HG02981 (cell line): ENCODE data around the gene ASPDH.

ENCODE experiments used
- ATAC-seq: cut with Tn5 transposase; IDR thresholded peaks from one replicate; pipeline ENCODE4 v1.9.1; 2021; ENCODE audit warnings: mild to moderate bottlenecking, moderate library complexity; ENCODE audit not compliant: unreplicated experiment

The ASPDH gene

DNA sequence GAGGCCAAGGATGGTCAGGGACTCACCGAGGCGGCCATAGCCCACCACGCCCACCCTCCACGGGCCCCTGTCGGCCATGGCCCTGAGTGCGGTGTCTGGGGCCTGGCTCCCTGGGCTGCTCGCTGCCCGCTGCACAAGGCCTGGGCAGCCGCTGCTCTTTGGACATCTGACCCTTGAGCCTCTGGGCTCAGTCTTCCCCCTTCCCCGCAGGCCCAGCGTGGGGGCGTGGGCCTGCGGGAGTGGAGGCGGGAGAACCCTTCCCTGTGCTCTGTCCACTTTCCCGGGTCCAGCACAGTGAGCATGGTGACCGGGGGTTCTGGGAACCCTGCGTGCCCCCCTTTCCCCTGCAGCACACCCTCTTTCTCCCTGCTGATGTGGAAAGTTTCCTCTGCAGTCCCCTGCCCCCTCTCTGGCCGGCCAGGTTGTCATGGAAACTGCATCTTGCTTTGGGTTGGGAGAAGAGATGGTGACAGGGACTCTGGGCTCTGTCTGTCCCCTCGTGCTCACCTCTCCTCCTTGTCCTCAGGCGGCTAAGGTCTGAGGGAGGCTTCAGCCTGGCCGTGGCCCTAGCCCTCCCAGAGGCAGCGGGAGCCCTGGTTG lies at the start of gene ASPDH:
ASPDH (minus strand) TSS at position 168 of the 600 bp plus-strand sequence; CDS start at position 78, 90 bp downstream.
- no peak for ATAC-seq

DNA sequence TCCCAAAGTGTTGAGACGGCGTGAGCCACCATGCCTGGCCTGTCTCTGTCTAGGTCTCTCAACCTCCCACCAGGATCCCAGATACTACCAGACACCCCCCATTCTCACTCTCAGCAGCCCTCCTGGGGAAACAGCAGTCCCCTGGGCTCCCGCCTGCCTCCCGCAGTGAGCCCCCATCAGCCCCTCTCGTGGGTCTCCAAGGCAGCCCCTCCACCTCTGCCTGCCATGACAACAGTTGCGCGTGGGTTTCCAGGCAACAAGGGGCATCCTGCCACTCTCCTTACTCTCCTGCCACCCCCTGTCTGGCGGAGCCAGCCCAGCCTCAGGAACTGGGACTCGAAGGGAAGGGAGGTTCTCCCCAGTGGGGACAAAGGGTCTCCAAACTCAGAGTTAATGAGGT lies 49.3 kb upstream of the ASPDH start:
- ATAC-seq: no peak

- ATAC-seq: no peak
Observed at GRCh38 chr19:50562329-50562728, 48.6 kb upstream of the ASPDH start.

DNA sequence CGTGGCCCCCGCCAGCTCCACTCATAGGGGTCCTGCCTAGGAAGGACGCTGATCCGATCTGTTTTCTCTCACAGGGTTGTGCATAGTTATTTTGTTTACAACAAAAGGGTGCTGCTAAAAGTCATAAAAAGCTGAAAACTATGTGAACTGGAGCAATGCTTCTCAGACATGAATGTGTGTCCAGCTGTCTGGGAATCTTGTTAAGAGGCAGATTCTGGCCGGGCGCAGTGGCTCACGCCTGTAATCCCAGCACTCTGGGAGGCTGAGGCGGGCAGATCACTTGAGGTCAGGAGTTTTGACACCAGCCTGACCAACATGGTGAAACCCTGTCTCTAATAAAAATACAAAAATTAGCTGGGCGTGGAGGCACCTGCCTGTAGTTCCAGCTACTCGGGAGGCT lies 45.9 kb upstream of the ASPDH start:
- no peak for ATAC-seq

GRCh38 chr19:50558449-50558848 lies 44.7 kb upstream of the ASPDH start:
- no peak for ATAC-seq

DNA sequence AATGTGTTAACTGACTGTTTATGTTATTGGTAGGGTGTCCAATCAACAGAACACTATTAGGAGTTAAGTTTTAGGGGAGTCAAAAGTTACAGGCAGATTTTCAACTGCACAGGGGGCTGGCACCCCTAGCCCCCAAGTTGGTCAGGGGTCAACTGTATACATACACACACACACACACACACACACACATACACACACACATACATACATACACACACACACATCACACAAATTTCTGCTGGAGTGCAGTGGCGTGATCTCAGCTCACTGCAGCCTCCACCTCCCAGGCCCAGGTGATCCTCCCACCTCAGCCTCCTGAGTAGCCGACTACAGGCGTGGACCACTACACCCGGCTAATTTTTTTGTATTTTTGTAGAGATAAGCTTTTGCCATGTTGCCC lies 44.3 kb upstream of the ASPDH start:
- no peak for ATAC-seq

DNA sequence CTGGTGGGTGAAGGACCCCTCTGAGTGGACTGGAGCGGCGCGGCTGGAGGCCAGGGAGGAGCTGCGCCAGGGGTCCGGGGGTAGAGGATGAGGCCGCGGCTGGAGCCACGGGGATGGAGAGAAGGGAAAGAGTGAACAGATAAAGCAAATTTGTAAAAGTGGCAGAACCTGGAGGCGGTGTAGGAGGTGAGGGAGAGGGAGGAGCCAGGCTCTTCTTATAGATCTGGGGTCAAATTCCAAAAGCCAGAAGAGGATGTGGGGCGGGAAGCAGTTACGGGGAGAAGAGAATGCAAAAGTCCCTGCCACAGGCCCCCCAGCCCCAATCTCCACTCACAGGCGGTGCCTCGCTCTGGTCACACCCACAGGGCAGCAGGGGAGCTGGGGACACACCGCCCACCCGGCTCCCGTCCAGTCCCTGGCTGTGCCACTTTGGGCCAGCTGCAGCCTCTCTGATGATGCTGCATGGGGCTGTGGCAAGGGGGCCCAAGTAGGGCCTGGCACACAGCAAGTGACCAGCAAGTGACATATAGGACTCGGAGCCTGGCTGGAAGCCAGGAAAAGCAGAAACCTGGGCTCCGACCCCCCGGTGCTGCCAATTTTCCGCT lies 43.4 kb upstream of the ASPDH start:
- no peak for ATAC-seq

DNA sequence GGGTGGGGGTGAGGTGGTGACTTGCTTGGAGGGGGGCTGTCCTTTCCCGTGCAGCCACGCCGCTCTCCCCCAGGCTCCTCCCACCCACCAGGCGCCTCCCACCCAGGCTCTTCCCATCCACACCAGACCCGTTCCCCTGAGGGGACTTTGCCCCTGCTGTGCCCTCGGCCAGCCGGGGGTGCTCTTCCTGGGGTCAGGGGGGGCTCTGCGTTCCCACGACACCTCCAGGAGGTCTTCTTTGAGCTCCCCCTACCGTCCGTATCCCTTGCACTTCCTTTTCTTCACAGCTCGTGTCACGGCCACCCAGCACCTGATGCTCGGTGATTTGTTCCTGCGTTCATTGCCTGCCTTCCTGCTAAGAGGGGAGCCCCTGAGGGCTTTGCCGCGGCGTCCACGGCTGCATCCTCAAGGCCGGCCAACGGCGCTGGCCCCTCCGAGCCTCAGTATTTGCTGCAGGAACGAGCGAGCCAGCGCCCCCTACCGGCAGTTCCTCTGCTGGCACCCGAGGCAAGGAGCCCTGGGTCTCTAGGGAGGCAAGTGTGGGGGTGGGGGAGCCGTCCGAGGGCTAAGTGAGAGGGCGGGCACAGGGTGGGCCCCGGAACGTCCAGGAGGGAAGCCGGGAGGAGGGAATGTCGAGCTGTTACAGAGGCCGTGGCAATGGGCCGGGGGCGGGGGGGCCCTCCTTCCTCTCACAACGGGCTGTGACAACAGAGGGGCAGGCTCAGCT lies 42.7 kb upstream of the ASPDH start:
- ATAC-seq: no peak

DNA sequence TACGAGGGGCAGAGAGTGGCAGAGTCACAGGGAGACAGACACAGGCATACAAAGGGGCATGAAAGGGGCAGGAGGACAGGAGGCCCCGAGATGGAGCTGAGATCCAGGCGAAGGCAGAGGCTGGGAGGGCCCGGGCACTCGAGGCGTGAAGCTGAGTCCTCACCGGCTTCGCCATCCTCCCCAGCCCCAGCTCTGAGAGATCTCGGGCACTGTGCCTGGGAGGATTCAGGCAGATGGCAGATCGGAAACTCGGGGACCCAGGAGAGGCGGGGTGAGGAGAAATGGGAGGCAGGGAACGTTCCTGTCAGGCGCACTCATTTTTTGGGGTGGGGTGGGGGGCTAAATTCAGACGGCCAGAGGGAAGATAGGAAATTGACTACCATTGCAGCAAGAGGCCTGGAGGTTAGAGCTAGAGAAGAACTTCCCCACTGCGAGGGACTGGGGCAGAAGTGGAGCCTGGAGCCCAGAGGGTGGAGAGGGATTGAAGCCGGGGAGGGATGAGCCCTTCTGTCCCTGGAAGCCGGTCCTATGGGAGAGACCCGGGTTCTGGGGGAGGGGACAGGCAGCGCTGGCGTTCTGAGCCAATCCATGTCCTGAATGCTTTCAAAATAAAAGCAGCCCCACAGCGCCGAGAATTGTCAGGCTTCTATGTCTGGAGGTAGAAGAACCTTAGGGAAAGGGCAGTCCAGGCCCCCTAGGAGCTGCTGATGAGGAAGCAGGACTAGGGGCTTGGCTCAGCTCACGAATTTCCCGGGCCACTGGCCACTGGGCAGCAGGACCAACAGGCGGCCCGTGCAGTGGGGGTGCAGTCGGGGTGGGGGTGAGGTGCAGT lies 42.0 kb upstream of the ASPDH start:
- no peak for ATAC-seq

DNA sequence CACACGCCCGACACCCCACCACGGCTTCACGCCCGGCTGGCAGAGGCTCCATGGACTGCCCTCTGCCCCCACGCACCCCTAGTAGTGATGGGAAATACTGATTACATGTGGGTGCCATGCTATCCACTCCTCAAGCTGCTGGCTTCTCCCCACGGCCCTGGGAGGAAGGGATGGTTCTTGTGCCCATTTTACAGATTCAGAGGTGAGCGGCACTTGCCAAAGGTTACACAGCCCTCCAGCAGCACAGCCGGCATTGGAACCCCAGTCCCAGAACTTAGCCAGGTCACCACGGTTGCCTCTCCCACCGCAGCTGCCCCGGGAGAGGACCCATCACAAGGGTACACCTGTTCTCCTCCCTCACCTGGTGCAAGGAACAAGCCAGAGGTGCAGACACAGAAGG lies 41.3 kb upstream of the ASPDH start:
- ATAC-seq: no peak

- ATAC-seq: no peak
Observed at GRCh38 chr19:50554212-50554611, 40.5 kb upstream of the ASPDH start.

DNA sequence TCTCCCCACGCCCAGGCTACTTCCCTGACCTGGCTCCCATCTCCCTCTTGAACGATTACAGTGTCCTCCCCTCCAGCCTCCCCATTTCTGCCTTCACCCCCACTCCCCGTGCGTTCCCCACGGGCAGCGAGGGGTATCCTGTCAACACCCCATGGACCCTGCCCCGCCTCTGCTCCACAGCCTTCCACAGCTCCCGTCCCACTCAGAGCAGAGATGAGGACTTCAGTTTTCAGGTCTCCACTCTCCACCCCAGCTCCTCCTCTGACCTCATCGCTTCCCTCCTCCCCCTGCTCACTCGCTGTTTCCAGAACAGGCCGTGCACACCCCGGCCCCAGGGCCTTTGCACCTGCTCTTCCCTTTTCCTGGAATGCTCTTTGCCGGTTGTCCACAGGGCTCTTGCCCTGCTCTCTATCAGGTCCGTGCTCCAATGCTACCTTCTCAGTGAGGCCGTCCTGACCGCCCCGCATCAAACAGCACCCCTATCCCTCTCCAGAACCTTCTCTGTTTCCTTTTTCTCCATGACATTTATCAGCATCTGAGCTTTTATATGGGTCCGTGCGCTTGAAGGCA lies 39.5 kb upstream of the ASPDH start:
- no peak for ATAC-seq

GRCh38 chr19:50552540-50552939 lies 38.8 kb upstream of the ASPDH start:
- ATAC-seq: no peak

DNA sequence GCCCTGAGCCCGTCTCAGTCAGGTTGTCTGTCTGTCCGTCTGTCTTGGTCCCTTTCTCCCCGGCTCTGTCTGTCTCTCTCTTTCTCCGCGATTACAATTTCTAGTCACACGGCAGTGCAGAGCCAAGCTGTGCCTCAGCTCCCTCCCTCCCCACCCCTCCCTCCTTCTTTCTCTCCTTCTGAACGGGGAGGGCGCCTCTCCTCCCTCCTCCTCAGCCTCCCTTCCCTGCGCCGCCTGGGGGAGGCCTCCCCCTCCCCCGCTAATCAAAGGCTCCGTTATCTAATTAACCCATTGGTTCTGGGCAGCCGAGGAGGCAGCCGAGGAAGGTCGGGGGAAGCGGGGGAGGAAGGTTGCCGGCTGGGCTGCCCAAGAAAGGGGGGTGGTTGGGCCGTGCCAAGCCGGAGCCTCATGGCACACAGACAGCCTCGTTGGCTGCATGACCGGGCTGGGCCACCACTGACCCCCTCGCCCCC lies 38.0 kb upstream of the ASPDH start:
- no peak for ATAC-seq

DNA sequence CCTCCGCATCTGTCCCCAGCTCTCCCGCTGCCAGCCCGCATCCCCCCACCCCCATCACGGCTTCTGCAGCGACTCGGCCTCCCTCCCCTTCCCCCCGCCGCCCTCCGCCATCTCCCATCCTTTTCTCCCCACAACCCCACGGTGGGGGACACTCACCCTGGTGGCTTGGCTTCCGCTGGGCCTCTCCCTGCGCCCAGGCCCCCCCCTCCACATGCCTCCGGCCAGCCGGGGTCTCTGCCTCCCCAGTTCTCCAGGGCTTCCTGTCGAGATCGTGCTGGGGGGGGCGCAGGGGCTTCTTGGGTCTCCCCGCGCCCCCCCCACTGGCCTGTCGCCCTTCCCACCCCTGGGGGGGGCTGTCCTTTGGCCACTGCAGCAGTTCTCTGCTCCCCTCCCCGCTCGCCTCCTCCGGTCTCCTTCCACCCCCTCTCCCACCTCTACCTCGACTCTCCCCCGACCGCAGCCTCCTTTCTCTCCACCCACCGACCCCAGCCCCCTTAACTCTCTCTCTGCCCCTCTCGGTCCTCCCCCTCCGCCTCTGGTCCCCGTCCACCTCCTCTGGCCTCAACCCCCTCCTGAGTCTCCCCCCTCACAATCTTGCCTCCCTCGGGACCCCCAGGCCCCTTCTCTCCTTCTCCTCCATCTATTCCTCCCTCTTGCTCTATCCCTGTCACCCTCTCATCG lies 37.5 kb upstream of the ASPDH start:
- no peak for ATAC-seq

DNA sequence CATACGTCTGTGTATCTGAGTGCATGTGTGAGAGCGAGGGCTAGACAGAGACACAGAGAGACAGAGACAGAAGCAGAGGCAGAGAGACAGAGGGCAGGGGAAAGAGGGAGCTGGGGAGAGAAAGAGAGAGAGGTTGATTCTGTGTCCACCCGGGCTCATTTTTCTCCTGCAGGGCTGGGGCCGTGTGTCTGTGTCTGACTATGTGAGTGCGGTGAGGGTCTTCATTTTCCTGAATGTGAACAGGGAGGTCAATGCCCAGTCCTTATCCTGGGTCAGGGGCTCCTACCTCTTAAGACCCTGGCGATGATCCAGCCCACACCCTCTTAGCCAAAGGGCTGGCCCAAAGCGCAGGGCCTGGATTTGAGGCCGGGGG lies 36.9 kb upstream of the ASPDH start:
- ATAC-seq: no peak

DNA sequence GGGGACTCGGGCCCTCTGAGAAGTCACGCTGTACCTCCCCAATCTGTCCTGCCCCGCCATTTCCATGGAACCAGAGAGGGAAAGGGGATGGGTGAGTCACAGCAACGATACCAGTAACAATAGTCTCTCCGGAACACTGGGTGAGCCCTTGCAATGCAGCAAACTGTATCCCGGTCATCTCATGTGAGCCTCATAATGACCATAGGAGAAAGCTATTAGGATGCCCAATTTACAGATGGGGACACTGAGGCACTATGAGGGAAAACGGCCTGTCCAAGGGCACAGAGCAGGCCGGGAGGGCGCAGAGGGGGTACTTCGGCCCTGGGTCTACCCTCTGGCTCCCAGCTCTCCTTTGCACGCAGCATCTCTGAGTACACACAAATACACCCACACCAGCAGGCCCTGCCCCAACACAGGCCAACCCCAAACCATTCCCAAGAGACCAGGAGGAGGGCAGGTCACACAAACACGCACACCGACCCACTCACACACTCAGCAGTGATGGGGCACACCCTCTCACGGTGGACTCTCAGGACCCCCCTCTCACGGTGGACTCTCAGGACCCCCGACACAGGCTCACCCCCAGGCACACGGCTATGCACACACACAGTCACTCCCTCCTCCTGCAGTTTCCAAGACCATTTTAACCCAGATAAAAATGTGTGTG lies 36.3 kb upstream of the ASPDH start:
- ATAC-seq: no peak

DNA sequence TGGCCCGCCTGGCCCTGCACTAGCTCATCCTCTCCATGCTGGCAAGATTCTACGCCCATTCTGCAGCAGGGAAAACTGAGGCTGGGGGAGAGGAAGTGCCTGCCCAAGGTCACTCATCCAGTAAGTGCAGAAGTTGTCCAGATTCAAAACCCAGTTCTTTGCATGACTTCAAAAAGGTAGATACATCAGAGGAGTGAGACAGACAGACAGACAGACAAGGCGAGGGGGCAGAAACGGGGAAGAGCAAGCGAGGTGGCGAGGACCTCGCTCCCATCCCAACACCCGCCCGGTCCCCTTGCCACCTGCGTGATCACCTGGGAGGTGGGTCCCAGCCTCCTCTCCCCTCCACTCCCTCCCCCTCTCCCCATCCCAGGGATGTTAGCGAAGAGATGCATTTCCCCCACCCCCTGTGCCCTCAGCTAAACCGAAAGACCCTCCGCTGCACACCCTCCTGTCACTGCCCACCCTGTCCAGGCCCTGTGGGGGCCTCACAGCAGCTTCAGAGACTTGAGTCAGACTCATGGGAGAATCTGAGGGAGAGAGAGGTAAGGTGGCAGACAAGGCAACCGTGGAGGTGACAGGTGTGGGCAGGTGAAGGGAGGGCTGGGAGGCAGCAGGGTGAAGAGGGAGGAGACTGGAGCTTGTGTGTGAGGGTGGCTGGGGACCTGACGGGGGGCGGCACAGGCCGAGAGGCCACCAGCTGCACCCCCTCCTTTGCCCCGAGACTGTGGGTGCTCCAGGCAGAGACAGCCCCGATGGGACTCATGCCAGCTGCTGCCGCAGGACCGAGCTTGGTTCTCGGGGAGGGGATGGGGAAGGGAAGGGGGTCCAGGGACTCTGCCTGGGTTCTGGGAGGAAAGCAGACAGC lies 35.6 kb upstream of the ASPDH start:
- no peak for ATAC-seq
